ENCODE data around the gene CCDC178. TPM values are rescaled to one million over a fixed set of nuclear protein-coding genes. Genes with fewer than 3 reads are reported as not detected.

Gene CCDC178
- total and polyA plus RNA-seq, 2 donors (not counting 3 experiments of a cell fraction or from before 2014, with no cell fraction given), result 0.80 to 1.6 TPM

DNA sequence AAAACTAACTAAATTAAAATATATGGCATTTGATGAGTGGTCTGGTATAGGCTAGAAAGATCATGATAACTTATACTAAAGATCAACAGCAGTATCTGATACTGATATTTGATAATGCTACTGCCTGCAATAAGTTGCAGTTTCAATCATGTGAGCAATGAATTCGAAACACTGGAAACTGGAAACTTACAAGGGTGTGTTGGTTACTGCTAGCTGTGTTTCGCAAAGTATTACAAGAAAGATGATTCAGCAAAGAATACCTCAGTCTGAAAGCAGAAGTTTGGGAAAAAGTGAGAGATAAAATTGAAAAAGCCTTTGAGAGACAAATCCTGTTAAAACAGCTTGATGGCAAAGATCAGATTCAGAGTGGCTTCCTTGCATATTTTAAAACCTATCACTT, 294.5 kb downstream of the CCDC178 start:
- Histone ChIP-seq H3K79me2 (ENCODE audit: control insufficient read depth, insufficient read depth, low read length) (no peaks in the 10 kb centered on the region), H2AFZ (ENCODE audit: low read depth, low read length) (no peak overlapping the region), H3K27me3 (ENCODE audit: control insufficient read depth in 2 of 2, insufficient read depth in 2 of 2, low read length in 2 of 2) (no peaks in the 10 kb centered on the region), H3K27ac (ENCODE audit: insufficient read depth, low read depth, low read length) (no peak overlapping the region), H3K4me3 (replicated peaks in 1 of 3; ENCODE audit: insufficient read depth in 1 of 3, low read depth in 1 of 3, low read length in 3 of 3) (no peak overlapping the region), H3K36me3 (ENCODE audit: control insufficient read depth in 2 of 2, extremely low read depth in 1 of 2, insufficient read depth in 2 of 2, low read length in 2 of 2) (no peaks in the 10 kb centered on the region), H3K9me1 (replicated peaks; ENCODE audit: control insufficient read depth, extremely low read depth, insufficient read depth, low read length) (no peaks in the 10 kb centered on the region), H3K4me1 (ENCODE audit: control insufficient read depth, extremely low read depth, insufficient read depth, low read length) (no peaks in the 10 kb centered on the region), H3K9me3 (replicated peaks; ENCODE audit: control insufficient read depth, insufficient read depth, low read length) (no peaks in the 10 kb centered on the region), H3K4me2 (ENCODE audit: insufficient read depth, low read length) (no peak overlapping the region), H4K20me1 (replicated peaks; ENCODE audit: control insufficient read depth, extremely low read depth, insufficient read depth, low read length) (no peaks in the 10 kb centered on the region), H3K9ac (replicated peaks; ENCODE audit: extremely low read depth, insufficient read depth, low read length) (no peak overlapping the region)
- DNase-seq (ENCODE audit: low read depth, low spot score) (no peak), FAIRE-seq (no peak)
- no peak for TF ChIP-seq JUN (IDR thresholded peaks at IDR 0.05; ENCODE audit: borderline replicate concordance, insufficient read depth, insufficient read length, low read depth)
- no peak for TF ChIP-seq FOS (IDR thresholded peaks at IDR 0.05; ENCODE audit: borderline replicate concordance, insufficient read depth, low read length)
- no peak for TF ChIP-seq MYC (IDR thresholded peaks at IDR 0.05; ENCODE audit: low read depth, low read length)
- ChIA-PET POLR2A (no interaction called here), CTCF (interaction anchor here (1.0 kb wide), 1 partner anchor 29 kb away, joined by 4 read pairs; no protein-coding TSS in a partner anchor)
- intact Hi-C loops (cut with micrococcal nuclease) (no loop called here), dilution Hi-C loops (cut with MboI; ENCODE audit: extremely low pct_ligation_motif_present, low sequenced_read_pairs) (no loop called here)
- no TSS peak for BruUV-seq (replicated peaks)

GRCh38 chr18:33135951-33136660, 304.4 kb downstream of the CCDC178 start:
- DNase-seq (ENCODE audit: low read depth, low spot score) (peak; percentile 93), FAIRE-seq (peak; percentile 93)
- H3K4me2 ChIP-seq (ENCODE audit: insufficient read depth, low read length), result peak overlapping the region; percentile 82
- H4K20me1 ChIP-seq (replicated peaks; ENCODE audit: control insufficient read depth, extremely low read depth, insufficient read depth, low read length), result no peaks in the 10 kb centered on the region
- BruUV-seq (replicated peaks), result no TSS peak
- H3K9me3 ChIP-seq (replicated peaks; ENCODE audit: control insufficient read depth, insufficient read depth, low read length), result no peaks in the 10 kb centered on the region
- TF ChIP-seq POLR2AphosphoS5 (IDR thresholded peaks at IDR 0.05; ENCODE audit: insufficient read depth, low read depth, low read length), result peak; percentile 22
- TF ChIP-seq GATA2 (IDR thresholded peaks at IDR 0.05; ENCODE audit: insufficient read depth, insufficient read length, low read depth, low read length), result no peak
- TF ChIP-seq FOS (IDR thresholded peaks at IDR 0.05; ENCODE audit: borderline replicate concordance, insufficient read depth, low read length), result peak; percentile 27
- peak; percentile 38 for TF ChIP-seq POLR2A (IDR thresholded peaks at IDR 0.05; ENCODE audit: low read depth, low read length)
- no peaks in the 10 kb centered on the region for H3K79me2 ChIP-seq (ENCODE audit: control insufficient read depth, insufficient read depth, low read length)
- H2AFZ ChIP-seq (ENCODE audit: low read depth, low read length), result peak overlapping the region; percentile 84
- intact Hi-C loops (cut with micrococcal nuclease) (loop anchor here (2.0 to 5.0 kb wide), 3 partner anchors 46 to 124 kb away; no protein-coding TSS in a partner anchor), dilution Hi-C loops (cut with MboI; ENCODE audit: extremely low pct_ligation_motif_present, low sequenced_read_pairs) (no loop called here)
- H3K27ac ChIP-seq (ENCODE audit: insufficient read depth, low read depth, low read length), result peak overlapping the region; percentile 84
- H3K9me1 ChIP-seq (replicated peaks; ENCODE audit: control insufficient read depth, extremely low read depth, insufficient read depth, low read length), result no peaks in the 10 kb centered on the region
- ChIA-PET POLR2A (interaction anchor here (0.6 kb wide), 1 partner anchor 362 kb away, joined by 4 read pairs; no protein-coding TSS in a partner anchor), CTCF (interaction anchor here (0.7 to 2.1 kb wide), 12 partner anchors 8 to 215 kb away, joined by 3 to 8 read pairs (median 4); no protein-coding TSS in a partner anchor)
- H3K9ac ChIP-seq (replicated peaks; ENCODE audit: extremely low read depth, insufficient read depth, low read length), result peak overlapping the region; percentile 61
- H3K36me3 ChIP-seq (ENCODE audit: control insufficient read depth in 2 of 2, extremely low read depth in 1 of 2, insufficient read depth in 2 of 2, low read length in 2 of 2), result no peaks in the 10 kb centered on the region
- H3K27me3 ChIP-seq (ENCODE audit: control insufficient read depth in 2 of 2, insufficient read depth in 2 of 2, low read length in 2 of 2), result no peaks in the 10 kb centered on the region
- peak overlapping the region in 1 of 3 experiments; percentile 19 for H3K4me3 ChIP-seq (replicated peaks in 1 of 3; ENCODE audit: insufficient read depth in 1 of 3, low read depth in 1 of 3, low read length in 3 of 3)
- peaks cover 21% of the 10 kb centered on the region for H3K4me1 ChIP-seq (ENCODE audit: control insufficient read depth, extremely low read depth, insufficient read depth, low read length)
